ENCODE measurements around the gene CNPY3.

GRCh38 chr6:42936398-42936797, 7.1 kb downstream of the CNPY3 start:
- no peak for TF ChIP-seq GATA2 (IDR thresholded peaks at IDR 0.05; ENCODE audit: low read depth, low read length)
- TF ChIP-seq GATA3 (IDR thresholded peaks at IDR 0.05; ENCODE audit: low read depth, low read length) = no peak

Data from SH-SY5Y (cell line).